Right kidney (tissue), 1 donor: ENCODE results near the gene KIF1A.

Experiments
- DNase-seq: peaks from one replicate; pipeline ENCODE4 v3.0.0-alpha.2; 2016

The KIF1A gene

GRCh38 chr2:240735476-240735875 lies 84.5 kb downstream of the KIF1A start:
- no peak for DNase-seq

GRCh38 chr2:240734756-240735155 lies 85.3 kb downstream of the KIF1A start:
- no peak for DNase-seq

GRCh38 chr2:240733803-240734495 lies 86.1 kb downstream of the KIF1A start:
- no peak for DNase-seq

GRCh38 chr2:240732911-240733622 lies 87.0 kb downstream of the KIF1A start:
- no peak for DNase-seq

GRCh38 chr2:240732184-240732583 lies 87.8 kb downstream of the KIF1A start:
- DNase-seq, result no peak

GRCh38 chr2:240731178-240731545 lies 88.9 kb downstream of the KIF1A start:
- DNase-seq, result no peak

GRCh38 chr2:240730501-240731177 lies 89.4 kb downstream of the KIF1A start:
- no peak for DNase-seq

- no peak for DNase-seq
Observed at GRCh38 chr2:240728827-240729226, 91.2 kb downstream of the KIF1A start.

- no peak for DNase-seq
Observed at GRCh38 chr2:240728361-240728760, 91.7 kb downstream of the KIF1A start.

GRCh38 chr2:240727913-240728312 lies 92.1 kb downstream of the KIF1A start:
- DNase-seq, result no peak

GRCh38 chr2:240727439-240727838 lies 92.6 kb downstream of the KIF1A start:
- no peak for DNase-seq

GRCh38 chr2:240726876-240727275 lies 93.1 kb downstream of the KIF1A start:
- no peak for DNase-seq

- no peak for DNase-seq
Observed at GRCh38 chr2:240725671-240726070, 94.3 kb downstream of the KIF1A start.

- no peak for DNase-seq
Observed at GRCh38 chr2:240725266-240725665, 94.8 kb downstream of the KIF1A start.

GRCh38 chr2:240724431-240724830 lies 95.6 kb downstream of the KIF1A start:
- DNase-seq, result no peak

GRCh38 chr2:240723851-240724250 lies 96.2 kb downstream of the KIF1A start:
- no peak for DNase-seq

GRCh38 chr2:240722796-240723735 lies 97.0 kb downstream of the KIF1A start:
- DNase-seq, result no peak

GRCh38 chr2:240722376-240722775 lies 97.6 kb downstream of the KIF1A start:
- no peak for DNase-seq

- no peak for DNase-seq
Observed at GRCh38 chr2:240721596-240722180, 98.3 kb downstream of the KIF1A start.

GRCh38 chr2:240720686-240721595 lies 99.1 kb downstream of the KIF1A start:
- DNase-seq, result no peak
